GM19238 (cell line): ENCODE results near the gene PLAAT1.

Experiments used
- DNase-seq: peaks from one replicate; pipeline ENCODE4 v3.0.0; 2011; ENCODE audit warnings: low spot score; ENCODE audit not compliant: insufficient read length

Gene PLAAT1

DNA sequence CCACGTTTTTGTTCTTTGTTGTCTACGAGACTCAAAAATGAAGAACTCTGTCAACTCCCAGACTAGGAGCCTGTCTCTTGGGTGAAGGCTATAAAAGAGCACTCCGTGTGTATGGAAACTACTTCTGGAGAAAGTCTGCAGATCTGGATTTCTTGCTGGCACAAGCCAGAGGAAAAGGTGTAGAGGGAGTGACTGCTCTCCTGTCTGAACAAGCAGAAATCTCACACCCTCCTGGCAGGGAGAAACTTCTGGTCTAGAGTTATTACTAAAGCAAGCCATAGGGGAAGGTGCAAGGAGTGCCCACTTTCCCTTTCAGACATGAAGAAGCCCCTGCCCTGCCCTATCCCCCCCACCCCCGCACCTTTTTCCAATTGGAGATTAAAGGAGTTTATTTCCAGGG, 9.5 kb downstream of the PLAAT1 start:
- DNase-seq = no peak

DNA sequence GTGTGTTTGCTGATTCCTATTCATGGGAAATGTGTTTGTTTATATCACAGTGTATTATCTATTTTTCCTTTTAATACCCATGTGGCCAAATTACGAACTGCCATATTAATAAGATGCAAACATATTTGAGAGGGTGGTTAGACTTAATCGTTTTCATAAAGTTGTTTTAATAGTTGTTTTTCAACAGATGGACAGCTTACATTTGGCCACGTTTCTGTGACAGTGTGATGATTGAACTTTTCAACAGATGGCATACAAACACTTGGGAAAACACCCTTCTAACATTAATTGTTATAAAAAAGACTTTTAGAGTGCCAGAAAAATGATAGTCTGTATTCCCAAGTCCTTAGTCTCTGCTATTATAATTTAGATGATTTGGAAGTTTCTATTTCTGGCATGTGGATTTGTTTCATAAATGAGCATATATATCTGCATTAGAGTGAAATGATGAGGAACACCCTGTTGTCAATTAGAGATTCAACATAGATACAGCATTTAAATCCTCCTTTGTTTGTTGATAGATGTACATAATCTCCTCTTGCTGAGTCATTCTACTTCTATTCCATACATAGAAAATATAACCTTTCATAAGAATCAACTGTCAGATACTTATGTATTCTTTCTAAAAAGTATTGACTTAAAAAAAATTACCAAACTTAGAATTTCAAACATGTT, 13.1 kb downstream of the PLAAT1 start:
- DNase-seq = no peak

DNA sequence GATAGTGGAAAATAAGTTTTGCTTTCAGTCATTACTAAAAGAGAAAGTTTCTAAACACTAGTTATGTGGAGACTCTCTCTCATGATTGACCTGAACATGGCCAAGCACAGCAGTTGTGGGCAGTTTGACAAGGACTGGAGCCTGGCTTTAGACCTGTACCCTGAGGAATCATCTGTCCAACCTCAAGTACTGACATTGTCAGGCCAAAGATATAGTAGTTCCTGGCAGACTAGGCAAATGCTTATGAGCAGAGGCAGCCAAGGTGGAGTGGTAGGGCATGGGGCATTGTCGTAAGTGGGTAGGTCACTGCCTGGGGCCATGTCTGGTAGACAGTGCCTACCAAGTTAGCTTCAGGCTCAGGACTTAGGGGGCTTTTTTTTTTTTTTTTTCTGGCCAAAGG, 20.9 kb downstream of the PLAAT1 start:
- DNase-seq = no peak

DNA sequence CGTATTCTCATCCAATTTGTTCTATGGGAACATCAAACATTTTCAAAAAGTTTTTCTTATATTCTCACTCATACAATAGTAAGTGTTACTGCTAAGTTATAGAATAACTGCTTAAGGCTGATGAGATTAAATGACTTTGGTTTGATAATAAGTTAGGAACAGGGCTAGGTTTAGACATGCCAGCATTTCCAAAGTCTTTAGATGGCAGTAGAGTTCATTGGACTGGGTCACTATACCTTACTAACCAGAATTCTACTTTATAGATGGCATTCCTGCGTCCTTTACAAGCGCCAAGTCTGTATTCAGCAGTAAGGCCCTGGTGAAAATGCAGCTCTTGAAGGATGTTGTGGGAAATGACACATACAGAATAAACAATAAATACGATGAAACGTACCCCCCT, 21.7 kb downstream of the PLAAT1 start:
- DNase-seq = no peak

DNA sequence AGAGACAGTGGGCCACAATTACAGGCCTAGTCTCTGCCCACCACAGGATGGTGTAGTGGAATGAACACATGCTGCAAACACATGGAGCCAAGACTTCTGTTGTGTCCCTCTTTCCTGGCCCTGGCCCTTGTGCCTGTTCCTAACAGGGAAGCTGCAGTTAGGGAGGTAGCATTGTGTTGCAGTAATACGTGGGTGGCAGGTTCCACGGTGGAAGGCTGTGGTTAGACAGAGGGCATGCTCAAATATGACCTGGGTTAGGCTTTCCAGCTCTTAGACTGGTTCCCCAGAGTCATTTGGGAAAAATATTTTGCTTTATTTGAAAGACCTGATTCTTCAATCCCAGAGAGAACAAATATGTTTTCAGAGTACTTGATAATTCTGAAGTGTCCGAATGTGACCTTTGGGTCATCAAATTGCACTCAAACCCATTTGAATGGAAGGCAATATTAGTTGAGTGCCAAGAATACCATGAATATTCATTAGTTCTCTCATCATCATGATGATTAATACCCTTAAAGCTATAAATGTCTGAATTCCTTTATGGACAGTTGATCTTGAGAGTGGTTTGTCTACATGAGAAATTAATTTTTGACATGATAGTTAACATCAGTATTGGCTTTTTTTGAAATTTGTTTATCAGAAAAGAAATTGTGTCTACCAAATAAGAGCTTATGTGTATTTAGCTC, 28.5 kb downstream of the PLAAT1 start:
- DNase-seq = no peak

DNA sequence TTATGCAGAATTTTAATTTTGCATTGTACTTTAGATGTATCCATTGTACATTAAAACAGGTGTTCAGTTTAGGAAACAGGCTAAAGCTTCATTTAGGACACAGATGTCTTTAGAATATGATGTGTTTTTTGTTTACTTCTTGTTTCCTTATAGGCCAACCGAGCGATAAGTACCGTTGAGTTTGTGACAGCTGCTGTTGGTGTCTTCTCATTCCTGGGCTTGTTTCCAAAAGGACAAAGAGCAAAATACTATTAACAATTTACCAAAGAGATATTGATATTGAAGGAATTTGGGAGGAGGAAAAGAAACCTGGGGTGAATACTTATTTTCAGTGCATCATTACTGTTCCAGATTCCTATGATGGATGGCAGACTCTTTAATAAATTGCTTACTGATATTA, 29.4 kb downstream of the PLAAT1 start:
- DNase-seq = no peak

DNA sequence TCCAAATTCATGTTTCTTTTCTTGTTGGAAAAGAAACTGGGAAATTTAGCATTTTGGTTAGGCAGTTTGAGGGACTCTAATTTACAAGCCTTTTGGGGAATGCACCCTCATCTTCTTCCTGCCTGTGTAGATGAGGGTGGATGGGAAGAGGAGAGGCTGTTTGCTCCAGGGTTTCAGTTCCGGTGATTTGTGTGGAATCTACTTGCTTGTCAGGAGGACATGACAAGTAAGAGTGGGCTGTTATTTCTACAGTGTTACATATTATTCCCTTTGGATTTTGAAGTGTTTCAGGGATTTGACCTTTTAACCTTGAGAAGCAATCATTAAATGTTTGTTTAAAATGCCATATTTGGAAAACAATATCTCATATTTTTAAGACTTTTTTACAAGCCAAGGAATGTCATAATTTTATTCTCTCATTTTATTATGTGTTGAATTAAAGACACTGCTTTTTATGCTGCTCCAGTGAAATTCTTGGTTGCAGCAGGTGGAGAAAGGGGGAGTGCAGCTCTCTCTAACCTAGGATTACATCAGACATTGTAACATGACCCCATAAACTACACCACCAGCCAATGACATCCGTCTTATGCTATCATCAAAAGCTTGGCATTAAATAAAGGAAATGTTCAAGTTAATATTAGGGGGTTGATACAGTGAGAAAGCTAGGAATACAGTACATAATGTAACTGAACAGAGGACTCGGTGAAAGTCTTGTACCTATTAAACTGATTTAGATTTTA, 30.2 kb downstream of the PLAAT1 start:
- DNase-seq = no peak

DNA sequence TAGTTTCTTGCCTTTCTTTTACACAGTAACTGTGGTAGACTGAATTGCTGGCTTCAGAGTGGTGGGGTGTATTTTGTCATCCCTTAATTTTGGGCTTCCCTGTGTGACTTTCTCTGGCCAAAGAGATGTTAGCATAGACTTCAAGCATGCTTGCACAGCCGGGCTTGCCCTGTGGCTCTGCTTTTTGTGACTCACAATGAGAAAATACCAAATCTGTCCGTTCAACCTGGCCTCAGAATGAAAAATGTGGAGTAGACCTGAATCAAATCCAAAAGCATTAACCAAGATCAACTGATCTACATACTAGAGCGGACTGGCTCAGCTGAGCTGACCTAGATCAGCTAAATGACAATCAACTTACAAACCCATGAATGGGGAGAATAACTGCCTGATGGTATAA, 51.4 kb downstream of the PLAAT1 start:
- DNase-seq = no peak

DNA sequence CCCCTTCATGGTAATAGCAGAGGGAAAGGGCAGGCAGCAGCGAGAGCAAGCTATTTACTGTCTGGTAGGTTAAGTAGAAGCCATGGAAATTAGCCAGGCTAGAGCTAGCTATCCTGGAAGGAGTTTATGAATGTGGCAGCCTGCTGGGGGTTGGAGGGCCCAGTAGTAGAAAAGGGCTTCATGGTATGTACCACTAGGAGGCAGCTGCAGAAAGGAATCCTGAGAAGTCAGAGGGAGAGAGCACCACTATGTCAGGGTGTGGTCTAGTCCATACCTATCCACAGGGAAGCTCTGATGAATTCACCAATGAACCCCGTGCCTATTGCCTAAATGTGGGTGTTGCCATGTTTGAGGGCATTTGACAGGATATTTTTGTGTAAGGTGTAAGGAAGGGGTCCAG, 55.0 kb downstream of the PLAAT1 start:
- DNase-seq = no peak

DNA sequence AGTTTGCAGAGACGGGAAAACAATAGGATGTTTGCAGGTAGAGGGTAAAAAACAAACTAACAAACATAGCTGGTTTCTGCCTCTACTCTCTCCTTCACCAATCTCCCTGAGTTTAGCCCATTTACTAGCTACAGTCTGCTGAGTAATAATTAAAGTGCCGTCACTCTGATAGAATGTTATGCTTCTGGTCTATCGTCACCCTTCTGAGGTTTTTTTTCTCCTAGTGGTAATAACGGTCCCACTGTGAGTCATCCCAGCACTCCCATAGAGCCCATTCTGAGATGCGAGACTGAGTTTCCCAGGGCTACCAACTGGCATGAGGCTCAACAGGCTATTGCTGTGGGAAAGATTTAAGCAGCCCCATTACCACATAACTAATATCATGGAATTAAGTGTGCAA, 56.4 kb downstream of the PLAAT1 start:
- DNase-seq = no peak

DNA sequence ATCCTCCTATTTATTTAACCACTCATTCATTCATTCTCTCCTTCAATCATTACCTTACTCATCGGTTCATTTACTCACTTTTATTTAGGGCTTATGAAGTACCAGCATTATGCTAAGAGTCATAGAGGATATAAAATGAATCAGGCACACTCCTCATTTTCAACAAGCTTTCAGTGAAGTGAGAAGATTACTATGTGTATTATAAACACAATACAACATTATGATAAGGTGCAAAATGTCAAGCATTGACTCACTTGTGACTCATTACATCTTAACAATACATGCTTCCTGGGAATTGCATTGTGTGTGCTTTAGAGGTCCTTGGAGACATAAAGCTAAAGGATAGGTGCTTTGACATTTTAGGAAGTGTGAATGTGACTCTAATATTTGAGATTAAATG, 60.4 kb downstream of the PLAAT1 start:
- DNase-seq = no peak

DNA sequence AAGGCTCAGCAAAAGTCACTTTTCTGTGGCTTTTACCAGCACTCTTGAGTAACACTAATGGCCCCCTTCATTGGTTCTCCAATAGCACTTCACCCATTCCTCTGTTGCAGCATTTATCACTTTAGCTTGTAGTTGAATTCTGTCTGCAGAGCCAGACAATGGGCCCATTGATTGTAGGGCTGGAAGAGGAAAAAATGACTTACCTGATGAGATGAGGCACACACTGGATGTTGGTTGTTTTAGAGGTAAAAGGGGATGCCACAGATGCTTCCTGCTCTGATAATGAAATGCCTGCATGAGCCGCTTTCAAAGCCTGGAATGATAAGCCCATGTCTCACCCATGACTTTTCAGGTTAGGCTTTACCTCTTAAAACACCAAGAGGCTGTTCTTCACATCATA, 64.3 kb downstream of the PLAAT1 start:
- DNase-seq = no peak

DNA sequence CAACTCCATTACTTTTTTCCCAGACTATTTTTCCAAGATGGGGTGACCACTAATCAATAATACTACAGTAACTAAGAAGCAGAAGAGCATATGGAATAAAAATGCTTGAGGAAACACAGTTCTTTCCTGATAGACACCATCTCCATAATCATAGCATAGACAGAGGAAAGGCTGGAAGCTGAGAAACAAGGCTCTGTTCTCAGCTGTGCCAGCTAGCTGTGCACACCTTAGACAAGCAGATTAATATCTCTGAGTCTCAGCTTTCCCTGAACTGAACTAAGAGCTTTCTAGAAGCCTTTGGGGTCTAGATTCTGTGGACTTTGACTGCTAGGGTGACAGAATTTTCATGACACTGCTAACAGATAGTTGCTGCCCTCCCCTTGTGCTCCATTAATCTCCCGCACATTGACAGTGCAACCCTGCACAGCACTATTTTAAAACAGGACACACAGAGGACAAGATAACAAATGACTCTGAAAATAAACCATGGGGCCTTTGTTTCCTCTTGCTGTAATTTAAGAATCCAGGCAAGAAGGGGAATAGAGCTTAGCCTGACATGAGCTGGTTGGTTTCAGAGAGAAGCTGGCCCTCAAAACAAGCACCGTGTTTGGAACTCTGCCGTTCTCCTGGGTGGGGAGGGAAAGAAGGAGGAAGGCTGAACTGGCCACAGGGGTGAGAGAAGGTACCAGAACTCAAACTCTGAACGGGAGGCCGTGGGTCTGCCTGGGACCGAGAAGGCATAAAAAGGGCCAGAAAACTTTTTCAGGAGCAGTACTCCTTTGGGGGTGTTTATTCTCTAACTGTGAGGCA, 70.1 kb downstream of the PLAAT1 start:
- DNase-seq = no peak

DNA sequence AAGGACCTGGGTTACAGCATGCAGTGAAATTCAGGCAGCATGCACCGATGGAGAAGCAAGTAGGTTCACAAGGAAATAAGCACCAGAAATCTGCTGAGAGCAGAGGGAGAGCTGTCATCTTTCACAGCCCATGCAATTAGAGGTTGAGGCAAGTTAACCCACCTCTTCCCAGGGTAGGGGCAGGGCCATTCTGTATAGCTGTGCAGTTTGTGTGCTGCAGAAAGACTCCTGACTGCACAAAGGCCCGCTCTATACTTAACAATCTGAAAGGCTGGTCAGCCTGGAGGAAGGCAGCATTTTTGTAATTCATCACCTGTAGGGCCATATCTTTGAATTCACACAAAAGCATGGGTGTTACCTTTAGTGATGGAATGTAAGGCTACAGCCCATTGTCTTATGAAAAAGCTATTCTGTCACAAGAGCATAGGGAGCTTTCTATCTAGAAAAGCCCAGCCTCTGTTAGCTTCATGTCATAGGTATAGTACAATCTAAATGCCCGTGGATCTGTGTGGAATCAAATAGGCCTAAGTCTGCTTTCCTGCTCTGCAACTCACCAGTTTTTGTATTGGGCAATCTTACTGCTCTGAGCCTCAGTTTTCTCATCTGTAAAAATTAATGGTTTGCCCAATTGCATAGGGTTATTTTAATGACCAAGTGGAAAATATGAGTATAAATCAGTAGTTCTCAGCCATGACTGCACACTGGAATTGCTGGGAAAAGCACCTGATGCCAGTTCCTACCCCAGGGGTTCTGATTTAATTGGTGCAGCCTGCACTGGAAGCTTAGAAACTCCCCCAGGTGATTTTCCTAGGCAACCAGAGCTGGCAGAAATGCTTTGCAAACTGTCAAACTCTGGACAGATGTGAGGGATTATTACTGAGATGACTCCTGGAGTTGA, 72.3 kb downstream of the PLAAT1 start:
- no peak for DNase-seq

DNA sequence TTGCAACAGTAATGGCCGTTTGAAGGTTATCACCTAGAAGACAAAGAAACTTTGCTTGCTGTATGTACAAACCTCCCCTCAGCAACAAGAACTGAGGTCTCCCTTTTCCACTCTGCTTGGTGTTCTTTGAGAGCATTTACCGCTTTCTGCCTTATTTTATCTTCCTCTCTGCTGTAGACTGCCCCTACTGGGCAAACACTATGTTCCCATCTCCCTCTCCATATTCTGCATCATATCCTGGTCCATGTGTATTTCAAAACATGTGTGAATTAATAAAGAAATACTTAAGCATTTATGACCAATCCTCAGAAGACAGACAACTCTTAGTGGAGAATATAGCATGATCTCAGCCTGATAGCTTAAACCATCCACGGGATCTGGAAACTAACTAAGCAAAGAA, 73.1 kb downstream of the PLAAT1 start:
- DNase-seq = no peak

DNA sequence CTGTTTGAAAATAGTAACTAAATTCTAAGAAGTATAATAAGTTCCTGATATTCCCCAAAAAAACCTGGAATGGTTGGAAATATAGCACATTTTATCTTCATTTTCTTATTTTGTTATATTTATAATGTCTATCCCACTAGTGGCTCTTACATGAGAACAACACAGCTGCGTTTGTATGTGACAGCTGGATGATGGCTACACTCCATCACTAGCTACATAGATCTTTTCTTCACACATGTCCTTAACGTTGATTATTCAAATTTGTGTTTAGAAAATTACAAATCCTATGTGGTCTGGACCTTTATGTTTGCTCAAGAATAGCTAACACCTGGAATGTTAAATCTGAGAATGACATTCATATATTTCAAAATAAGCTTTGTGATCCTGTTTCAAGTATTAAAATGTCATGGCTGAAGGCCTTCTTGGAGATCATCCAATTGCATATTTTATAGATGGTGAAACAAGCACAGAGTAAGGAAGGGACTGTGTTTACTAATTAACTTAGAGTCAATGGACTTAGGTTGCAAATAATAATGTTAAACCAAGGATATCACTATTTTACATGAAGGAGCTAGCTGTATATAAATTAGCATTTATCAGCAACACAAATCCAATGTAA, 76.8 kb downstream of the PLAAT1 start:
- no peak for DNase-seq
